ENCODE measurements around the gene ITPRIP.

The ITPRIP gene, protein sequence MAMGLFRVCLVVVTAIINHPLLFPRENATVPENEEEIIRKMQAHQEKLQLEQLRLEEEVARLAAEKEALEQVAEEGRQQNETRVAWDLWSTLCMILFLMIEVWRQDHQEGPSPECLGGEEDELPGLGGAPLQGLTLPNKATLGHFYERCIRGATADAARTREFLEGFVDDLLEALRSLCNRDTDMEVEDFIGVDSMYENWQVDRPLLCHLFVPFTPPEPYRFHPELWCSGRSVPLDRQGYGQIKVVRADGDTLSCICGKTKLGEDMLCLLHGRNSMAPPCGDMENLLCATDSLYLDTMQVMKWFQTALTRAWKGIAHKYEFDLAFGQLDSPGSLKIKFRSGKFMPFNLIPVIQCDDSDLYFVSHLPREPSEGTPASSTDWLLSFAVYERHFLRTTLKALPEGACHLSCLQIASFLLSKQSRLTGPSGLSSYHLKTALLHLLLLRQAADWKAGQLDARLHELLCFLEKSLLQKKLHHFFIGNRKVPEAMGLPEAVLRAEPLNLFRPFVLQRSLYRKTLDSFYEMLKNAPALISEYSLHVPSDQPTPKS

DNA sequence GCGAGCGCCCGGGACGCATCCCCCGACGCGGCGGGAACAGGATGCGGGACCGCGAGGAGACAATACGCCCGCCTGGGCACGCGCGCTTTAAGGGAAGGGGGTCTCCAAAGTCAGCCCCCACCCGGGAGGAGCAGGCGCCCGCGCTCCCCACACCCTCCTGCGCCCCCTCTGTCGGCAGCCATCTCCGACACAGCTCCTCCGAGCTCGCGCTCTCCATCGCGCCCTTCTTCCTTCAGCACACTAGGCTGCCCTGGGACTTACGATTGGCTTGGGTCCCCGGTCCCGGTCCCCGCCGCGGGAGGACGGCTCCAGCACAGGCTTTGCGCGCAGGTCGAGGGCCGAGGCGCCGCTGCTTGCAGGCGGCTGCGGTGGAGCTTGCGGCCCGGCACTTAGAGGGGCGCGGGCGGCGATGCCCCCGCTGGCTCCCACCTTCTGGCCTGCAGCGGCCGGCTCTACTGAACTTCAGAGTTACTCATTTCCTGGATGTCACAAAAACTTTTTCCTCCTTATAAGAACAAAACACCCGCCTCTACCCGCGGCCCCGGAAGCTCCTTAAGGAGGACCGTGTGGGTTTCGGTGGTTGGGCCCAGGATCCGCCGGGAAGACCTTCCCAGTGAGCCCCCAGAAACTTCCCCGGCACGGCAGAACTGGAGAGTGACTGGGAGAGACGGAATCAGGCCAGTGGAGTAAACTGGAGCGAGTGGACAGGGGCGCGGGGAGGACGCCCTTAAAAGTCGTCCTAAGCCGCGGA, at the start of gene ITPRIP:
ITPRIP (minus strand) TSS at position 481 of the 751 bp plus-strand sequence. CDS start 22,414 bp downstream, outside the sequence.
- H3K27ac ChIP-seq (ENCODE audit: low read depth, low read length, poor library complexity, severe bottlenecking) = no peak within 1 kb of the TSS
- H3K4me1 ChIP-seq (ENCODE audit: insufficient read depth, low read length, severe bottlenecking) = peaks cover 17% of the 10 kb centered on the region
- no peaks in the 10 kb centered on the region for H4K20me1 ChIP-seq (ENCODE audit: insufficient read depth, low read length)
- no peaks in the 10 kb centered on the region for H3K36me3 ChIP-seq (ENCODE audit: insufficient read depth, low read length)
- no peaks in the 10 kb centered on the region for H3K79me2 ChIP-seq (ENCODE audit: insufficient read depth, low read length)
- H3K4me3 ChIP-seq (ENCODE audit: low read depth, low read length, poor library complexity, severe bottlenecking) = peak within 1 kb of the TSS; percentile 76
- no peaks in the 10 kb centered on the region for H3K9me3 ChIP-seq (ENCODE audit: low read length)
- no peaks in the 10 kb centered on the region for H3F3A ChIP-seq (ENCODE audit: insufficient read depth, low read length)
- no peaks in the 10 kb centered on the region; the same call in none of the 2 replicates for H3K27me3 ChIP-seq (ENCODE audit: insufficient read depth, low read length)
- TF ChIP-seq, protein P1, sequence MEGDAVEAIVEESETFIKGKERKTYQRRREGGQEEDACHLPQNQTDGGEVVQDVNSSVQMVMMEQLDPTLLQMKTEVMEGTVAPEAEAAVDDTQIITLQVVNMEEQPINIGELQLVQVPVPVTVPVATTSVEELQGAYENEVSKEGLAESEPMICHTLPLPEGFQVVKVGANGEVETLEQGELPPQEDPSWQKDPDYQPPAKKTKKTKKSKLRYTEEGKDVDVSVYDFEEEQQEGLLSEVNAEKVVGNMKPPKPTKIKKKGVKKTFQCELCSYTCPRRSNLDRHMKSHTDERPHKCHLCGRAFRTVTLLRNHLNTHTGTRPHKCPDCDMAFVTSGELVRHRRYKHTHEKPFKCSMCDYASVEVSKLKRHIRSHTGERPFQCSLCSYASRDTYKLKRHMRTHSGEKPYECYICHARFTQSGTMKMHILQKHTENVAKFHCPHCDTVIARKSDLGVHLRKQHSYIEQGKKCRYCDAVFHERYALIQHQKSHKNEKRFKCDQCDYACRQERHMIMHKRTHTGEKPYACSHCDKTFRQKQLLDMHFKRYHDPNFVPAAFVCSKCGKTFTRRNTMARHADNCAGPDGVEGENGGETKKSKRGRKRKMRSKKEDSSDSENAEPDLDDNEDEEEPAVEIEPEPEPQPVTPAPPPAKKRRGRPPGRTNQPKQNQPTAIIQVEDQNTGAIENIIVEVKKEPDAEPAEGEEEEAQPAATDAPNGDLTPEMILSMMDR (IDR thresholded peaks at IDR 0.05; ENCODE audit: low read length) = peak; percentile 31; the same call in 1 of the 2 replicates
- no peak for TF ChIP-seq EZH2 (IDR thresholded peaks at IDR 0.05; ENCODE audit: borderline replicate concordance, low read length)
- H3K4me2 ChIP-seq (ENCODE audit: low read length) = peak within 1 kb of the TSS; percentile 93
- peak within 1 kb of the TSS; percentile 53; the same call in 1 of the 2 replicates for H2AFZ ChIP-seq (ENCODE audit: low read length)
- no peaks in the 10 kb centered on the region for H3K9me2 ChIP-seq (ENCODE audit: low read depth, low read length)
- peak within 1 kb of the TSS; percentile 69 for H3K9ac ChIP-seq (ENCODE audit: low read length)

DNA sequence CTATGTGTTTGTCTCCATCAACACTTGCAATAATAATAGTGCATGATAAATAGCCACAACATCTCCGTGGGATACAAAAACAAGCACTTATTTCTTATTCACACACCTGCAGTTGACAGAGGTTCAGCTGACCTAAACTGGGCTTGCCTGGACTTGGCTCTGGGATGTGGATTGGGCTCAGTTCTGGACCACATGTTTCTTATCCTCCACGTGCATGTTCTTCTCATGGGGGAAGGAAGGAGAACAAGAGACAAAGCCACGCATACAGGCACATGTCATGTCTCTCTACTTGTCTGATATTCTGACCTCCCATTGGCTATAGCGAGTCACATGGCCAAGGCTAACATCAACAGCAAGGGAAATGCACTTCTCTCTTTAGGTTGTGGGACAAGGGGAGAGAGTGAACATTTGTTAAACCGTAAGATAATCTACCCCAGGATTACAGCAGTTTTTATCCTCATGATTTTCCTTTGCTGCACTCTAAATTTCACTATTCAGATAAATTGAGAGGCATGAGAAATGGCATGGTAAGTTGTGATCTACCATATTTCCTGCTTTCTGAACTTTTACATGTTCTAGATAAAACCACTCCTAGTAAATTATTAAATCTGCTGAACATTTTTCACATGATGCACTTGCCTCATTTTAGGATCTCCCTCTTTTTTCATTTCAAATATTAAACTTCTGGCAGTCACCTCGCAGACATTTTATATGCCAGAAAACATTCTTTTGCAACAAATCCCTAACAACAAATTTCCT, 49.0 kb upstream of the ITPRIP start:
- H4K20me1 ChIP-seq (ENCODE audit: insufficient read depth, low read length) = no peaks in the 10 kb centered on the region
- H2AFZ ChIP-seq (ENCODE audit: low read length) = no peak overlapping the region
- no peaks in the 10 kb centered on the region for H3K4me1 ChIP-seq (ENCODE audit: insufficient read depth, low read length, severe bottlenecking)
- H3K9ac ChIP-seq (ENCODE audit: low read length) = no peak overlapping the region
- no peaks in the 10 kb centered on the region for H3K27me3 ChIP-seq (ENCODE audit: insufficient read depth, low read length)
- no peaks in the 10 kb centered on the region for H3K36me3 ChIP-seq (ENCODE audit: insufficient read depth, low read length)
- H3F3A ChIP-seq (ENCODE audit: insufficient read depth, low read length) = no peaks in the 10 kb centered on the region
- H3K4me2 ChIP-seq (ENCODE audit: low read length) = no peak overlapping the region
- TF ChIP-seq EZH2 (IDR thresholded peaks at IDR 0.05; ENCODE audit: borderline replicate concordance, low read length) = no peak
- TF ChIP-seq, protein P1 (IDR thresholded peaks at IDR 0.05; ENCODE audit: low read length) = no peak
- no peaks in the 10 kb centered on the region for H3K9me2 ChIP-seq (ENCODE audit: low read depth, low read length)
- H3K27ac ChIP-seq (ENCODE audit: low read depth, low read length, poor library complexity, severe bottlenecking) = no peak overlapping the region
- no peaks in the 10 kb centered on the region for H3K9me3 ChIP-seq (ENCODE audit: low read length)
- no peak overlapping the region for H3K4me3 ChIP-seq (ENCODE audit: low read depth, low read length, poor library complexity, severe bottlenecking)
- no peaks in the 10 kb centered on the region for H3K79me2 ChIP-seq (ENCODE audit: insufficient read depth, low read length)

- Histone ChIP-seq H4K20me1 (ENCODE audit: insufficient read depth, low read length) (no peaks in the 10 kb centered on the region), H3K4me3 (ENCODE audit: low read depth, low read length, poor library complexity, severe bottlenecking) (no peak overlapping the region), H3K9me2 (ENCODE audit: low read depth, low read length) (no peaks in the 10 kb centered on the region), H3K4me2 (ENCODE audit: low read length) (no peak overlapping the region), H3K9ac (ENCODE audit: low read length) (no peak overlapping the region), H3K4me1 (ENCODE audit: insufficient read depth, low read length, severe bottlenecking) (no peaks in the 10 kb centered on the region), H3K9me3 (ENCODE audit: low read length) (no peaks in the 10 kb centered on the region), H3K27ac (ENCODE audit: low read depth, low read length, poor library complexity, severe bottlenecking) (no peak overlapping the region), H2AFZ (ENCODE audit: low read length) (no peak overlapping the region), H3K27me3 (ENCODE audit: insufficient read depth, low read length) (no peaks in the 10 kb centered on the region), H3K36me3 (ENCODE audit: insufficient read depth, low read length) (no peaks in the 10 kb centered on the region), H3F3A (ENCODE audit: insufficient read depth, low read length) (no peaks in the 10 kb centered on the region), H3K79me2 (ENCODE audit: insufficient read depth, low read length) (no peaks in the 10 kb centered on the region)
- no peak for TF ChIP-seq EZH2 (IDR thresholded peaks at IDR 0.05; ENCODE audit: borderline replicate concordance, low read length)
- TF ChIP-seq, protein P1 (IDR thresholded peaks at IDR 0.05; ENCODE audit: low read length) = no peak
Measured at GRCh38 chr10:104380336-104380735, 42.1 kb upstream of the ITPRIP start.

Data from OCI-LY1 (cell line).